ENCODE measurements around the gene TMEM178B.

DNA sequence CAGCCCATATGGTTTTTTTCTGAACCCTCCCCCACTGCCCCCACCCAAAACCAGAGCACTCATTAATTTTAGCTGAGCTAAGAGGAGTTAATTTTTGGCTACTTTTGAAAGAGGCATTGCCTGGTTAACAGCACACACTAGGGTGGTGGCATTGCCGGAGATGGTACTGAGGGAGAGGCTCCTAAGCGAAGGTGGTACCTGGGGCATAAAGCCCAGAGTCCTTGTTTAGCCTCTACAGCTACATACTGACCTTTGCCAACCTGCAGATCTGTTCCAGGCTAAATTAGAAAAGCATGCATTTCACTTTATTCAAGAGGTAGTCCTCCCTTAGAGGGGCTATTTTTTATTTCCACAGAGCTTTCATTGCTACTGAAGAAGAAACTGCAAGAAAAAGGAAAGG is 304.5 kb downstream of the TMEM178B start:
- no peak for TF ChIP-seq RXRA (IDR thresholded peaks at IDR 0.05; ENCODE audit: borderline replicate concordance, low read depth)
- TF ChIP-seq, protein P1, sequence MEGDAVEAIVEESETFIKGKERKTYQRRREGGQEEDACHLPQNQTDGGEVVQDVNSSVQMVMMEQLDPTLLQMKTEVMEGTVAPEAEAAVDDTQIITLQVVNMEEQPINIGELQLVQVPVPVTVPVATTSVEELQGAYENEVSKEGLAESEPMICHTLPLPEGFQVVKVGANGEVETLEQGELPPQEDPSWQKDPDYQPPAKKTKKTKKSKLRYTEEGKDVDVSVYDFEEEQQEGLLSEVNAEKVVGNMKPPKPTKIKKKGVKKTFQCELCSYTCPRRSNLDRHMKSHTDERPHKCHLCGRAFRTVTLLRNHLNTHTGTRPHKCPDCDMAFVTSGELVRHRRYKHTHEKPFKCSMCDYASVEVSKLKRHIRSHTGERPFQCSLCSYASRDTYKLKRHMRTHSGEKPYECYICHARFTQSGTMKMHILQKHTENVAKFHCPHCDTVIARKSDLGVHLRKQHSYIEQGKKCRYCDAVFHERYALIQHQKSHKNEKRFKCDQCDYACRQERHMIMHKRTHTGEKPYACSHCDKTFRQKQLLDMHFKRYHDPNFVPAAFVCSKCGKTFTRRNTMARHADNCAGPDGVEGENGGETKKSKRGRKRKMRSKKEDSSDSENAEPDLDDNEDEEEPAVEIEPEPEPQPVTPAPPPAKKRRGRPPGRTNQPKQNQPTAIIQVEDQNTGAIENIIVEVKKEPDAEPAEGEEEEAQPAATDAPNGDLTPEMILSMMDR (IDR thresholded peaks at IDR 0.05) = no peak

Measured in SK-N-SH (cell line).